Prostate gland (tissue), 2 donors: ENCODE data around the gene IARS1.

Source experiments
- POLR2A ChIP-seq: fragments of 450-650 bp; IDR thresholded peaks from one replicate; pipeline ENCODE4 v1.6.1; 2016; ENCODE audit warnings: antibody characterized with exemption, mild to moderate bottlenecking
- POLR2AphosphoS5 ChIP-seq: sonication (generic); formaldehyde crosslinking; IDR thresholded peaks from one replicate; pipeline ENCODE4 v1.6.1; 2017; ENCODE audit warnings: antibody characterized with exemption
- TF ChIP-seq, protein P1 (sequence below), 4 experiments: fragments of 200-600 bp in 2 of 4; fragments of 450-650 bp in 2 of 4; sonication (generic) in 2 of 4; IDR thresholded peaks; 1 replicate in 3 of 4; 2 replicates in 1 of 4; pipeline ENCODE4 v1.5.1; 2016 to 2019; ENCODE audit warnings: antibody characterized with exemption in 4 of 4, mild to moderate bottlenecking in 2 of 4, moderate library complexity in 2 of 4

- no peak for TF ChIP-seq POLR2A
- TF ChIP-seq, protein P1, sequence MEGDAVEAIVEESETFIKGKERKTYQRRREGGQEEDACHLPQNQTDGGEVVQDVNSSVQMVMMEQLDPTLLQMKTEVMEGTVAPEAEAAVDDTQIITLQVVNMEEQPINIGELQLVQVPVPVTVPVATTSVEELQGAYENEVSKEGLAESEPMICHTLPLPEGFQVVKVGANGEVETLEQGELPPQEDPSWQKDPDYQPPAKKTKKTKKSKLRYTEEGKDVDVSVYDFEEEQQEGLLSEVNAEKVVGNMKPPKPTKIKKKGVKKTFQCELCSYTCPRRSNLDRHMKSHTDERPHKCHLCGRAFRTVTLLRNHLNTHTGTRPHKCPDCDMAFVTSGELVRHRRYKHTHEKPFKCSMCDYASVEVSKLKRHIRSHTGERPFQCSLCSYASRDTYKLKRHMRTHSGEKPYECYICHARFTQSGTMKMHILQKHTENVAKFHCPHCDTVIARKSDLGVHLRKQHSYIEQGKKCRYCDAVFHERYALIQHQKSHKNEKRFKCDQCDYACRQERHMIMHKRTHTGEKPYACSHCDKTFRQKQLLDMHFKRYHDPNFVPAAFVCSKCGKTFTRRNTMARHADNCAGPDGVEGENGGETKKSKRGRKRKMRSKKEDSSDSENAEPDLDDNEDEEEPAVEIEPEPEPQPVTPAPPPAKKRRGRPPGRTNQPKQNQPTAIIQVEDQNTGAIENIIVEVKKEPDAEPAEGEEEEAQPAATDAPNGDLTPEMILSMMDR (IDR thresholded peaks at IDR 0.05): no peak
- TF ChIP-seq POLR2AphosphoS5: no peak
Measured at GRCh38 chr9:92294297-92294676, 790 bp upstream of the IARS1 start.
